Mesenchymal stem cell (in vitro differentiated cells and primary cell): ENCODE measurements around the gene RAB20.

Source experiments
- DNase-seq: peaks from one replicate; pipeline ENCODE4 v3.0.0-alpha.2; 2013
- H2AFZ ChIP-seq: one replicate; pipeline ENCODE4 v1.6.1; 2013; ENCODE audit warnings: low read depth, mild to moderate bottlenecking, control low read depth, inconsistent platforms, low read length, moderate library complexity
- H2AK5ac ChIP-seq: 2 replicates; pipeline ENCODE4 v1.6.1; 2013; ENCODE audit warnings: low read length, moderate library complexity, mild to moderate bottlenecking, inconsistent platforms; ENCODE audit not compliant: severe bottlenecking
- H2BK120ac ChIP-seq: one replicate; pipeline ENCODE4 v1.6.1; 2013; ENCODE audit warnings: low read depth, mild to moderate bottlenecking, inconsistent platforms, low read length, moderate library complexity
- H2BK12ac ChIP-seq, 2 experiments: one replicate each; pipeline ENCODE4 v1.6.1; 2013; ENCODE audit warnings: inconsistent platforms in 2 of 2, low read length in 2 of 2, mild to moderate bottlenecking in 2 of 2, moderate library complexity in 2 of 2, control low read depth in 1 of 2
- H2BK15ac ChIP-seq: one replicate; pipeline ENCODE4 v1.6.1; 2013; ENCODE audit warnings: mild to moderate bottlenecking, low read depth, inconsistent platforms; ENCODE audit not compliant: poor library complexity, severe bottlenecking
- H2BK5ac ChIP-seq: 2 replicates; pipeline ENCODE4 v1.6.1; 2013; ENCODE audit warnings: low read depth, mild to moderate bottlenecking, low read length, control low read depth, inconsistent platforms; ENCODE audit not compliant: poor library complexity, severe bottlenecking
- H3K14ac ChIP-seq, 2 experiments: one replicate each; pipeline ENCODE4 v1.6.1; 2013; ENCODE audit warnings: inconsistent platforms in 2 of 2, low read length in 2 of 2, control low read depth in 1 of 2, mild to moderate bottlenecking in 1 of 2, moderate library complexity in 1 of 2
- H3K18ac ChIP-seq, 2 experiments: one replicate each; pipeline ENCODE4 v1.6.1; 2013; ENCODE audit warnings: inconsistent platforms in 2 of 2, low read length in 2 of 2, control low read depth in 1 of 2, low read depth in 1 of 2, mild to moderate bottlenecking in 1 of 2
- H3K23ac ChIP-seq, 2 experiments: one replicate each; pipeline ENCODE4 v1.6.1; 2013; ENCODE audit warnings: inconsistent platforms in 2 of 2, low read length in 2 of 2, mild to moderate bottlenecking in 2 of 2, moderate library complexity in 2 of 2, control low read depth in 1 of 2
- H3K27ac ChIP-seq: 2 replicates; pipeline ENCODE4 v1.5.1; 2013; ENCODE audit warnings: mild to moderate bottlenecking, moderate library complexity, low read length, control low read depth, inconsistent platforms; ENCODE audit not compliant: poor library complexity, severe bottlenecking
- H3K27me3 ChIP-seq, 2 experiments: 2 replicates each; pipeline versions ENCODE4 v1.6.1 to v1.7.0; 2013; ENCODE audit warnings: low read length in 2 of 2, mild to moderate bottlenecking in 2 of 2, moderate library complexity in 2 of 2, control low read depth in 1 of 2, inconsistent platforms in 1 of 2; ENCODE audit not compliant: control insufficient read depth in 1 of 2, insufficient read depth in 1 of 2
- H3K36me3 ChIP-seq, 2 experiments: 2 replicates each; pipeline versions ENCODE4 v1.6.1 to v1.7.0; 2013; ENCODE audit warnings: low read length in 2 of 2, control low read depth in 1 of 2, inconsistent platforms in 1 of 2, low read depth in 1 of 2, mild to moderate bottlenecking in 1 of 2; ENCODE audit not compliant: insufficient read depth in 2 of 2, control insufficient read depth in 1 of 2
- H3K4ac ChIP-seq, 2 experiments: one replicate each; pipeline ENCODE4 v1.6.1; 2013; ENCODE audit warnings: inconsistent platforms in 2 of 2, low read length in 2 of 2, mild to moderate bottlenecking in 2 of 2, moderate library complexity in 2 of 2, control low read depth in 1 of 2, low read depth in 1 of 2
- H3K4me1 ChIP-seq: 2 replicates; pipeline ENCODE4 v1.6.1; 2013; ENCODE audit warnings: low read depth, low read length, control low read depth; ENCODE audit not compliant: control insufficient read depth, insufficient read depth
- H3K4me2 ChIP-seq: 2 replicates; pipeline ENCODE4 v1.6.1; 2013; ENCODE audit warnings: low read length, mild to moderate bottlenecking, inconsistent platforms; ENCODE audit not compliant: poor library complexity, severe bottlenecking
- H3K4me3 ChIP-seq, 2 experiments: 2 replicates each; pipeline versions ENCODE4 v1.5.1 to v1.7.0; 2013; ENCODE audit warnings: low read length in 2 of 2, mild to moderate bottlenecking in 2 of 2, control low read depth in 1 of 2, low read depth in 1 of 2; ENCODE audit not compliant: insufficient read depth in 1 of 2
- H3K79me1 ChIP-seq: replicated peaks from 2 replicates; pipeline ENCODE4 v1.6.1; 2013; ENCODE audit warnings: mild to moderate bottlenecking, control low read depth, low read length, inconsistent platforms; ENCODE audit not compliant: poor library complexity, severe bottlenecking
- H3K9ac ChIP-seq: 2 replicates; pipeline ENCODE4 v1.7.0; 2013; ENCODE audit warnings: mild to moderate bottlenecking, low read length, moderate library complexity
- H3K9me3 ChIP-seq: 2 replicates; pipeline ENCODE4 v1.7.0; 2013; ENCODE audit warnings: mild to moderate bottlenecking, low read length; ENCODE audit not compliant: control insufficient read depth
- H4K8ac ChIP-seq: one replicate; pipeline ENCODE4 v1.6.1; 2013; ENCODE audit warnings: inconsistent platforms, mild to moderate bottlenecking, low read length, moderate library complexity
- H4K91ac ChIP-seq: one replicate; pipeline ENCODE4 v1.6.1; 2013; ENCODE audit warnings: mild to moderate bottlenecking, low read length, inconsistent platforms
- WGBS: methylation state at CpG from one replicate; pipeline ENCODE4 v1.1.7; 2013; ENCODE audit warnings: mixed read lengths; 5-methylcytosine and 5-hydroxymethylcytosine counted together

The RAB20 gene

DNA sequence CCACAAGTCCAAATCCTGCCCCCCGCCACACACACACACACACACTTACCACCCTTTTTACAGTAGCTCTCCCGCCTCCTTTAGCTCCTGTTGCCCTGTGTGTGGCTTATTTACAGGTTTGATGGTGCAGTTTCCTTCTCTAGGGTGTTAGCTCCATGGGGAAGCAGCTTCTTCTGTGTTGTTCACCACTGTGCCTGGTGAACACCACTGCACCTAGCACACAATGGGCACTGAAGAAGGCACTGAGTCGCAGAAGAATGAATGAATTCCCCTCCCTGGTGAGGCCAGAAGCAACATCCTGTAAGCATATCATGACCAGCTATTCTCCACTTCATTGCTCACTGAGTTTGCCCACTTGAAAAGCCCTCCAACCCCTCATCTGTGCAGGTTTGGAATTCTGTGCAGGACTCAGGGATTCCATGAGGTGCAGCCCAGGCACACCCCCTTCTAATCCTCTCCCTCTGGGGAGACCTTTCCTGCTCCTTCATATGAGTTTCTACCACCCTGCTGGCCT, 3.0 kb upstream of the RAB20 start:
- no peak overlapping the region for H3K4ac ChIP-seq
- no peak overlapping the region for H2BK12ac ChIP-seq
- WGBS: 100% methylated on average over 2 of the region's 3 CpGs
- no peak overlapping the region for H2BK120ac ChIP-seq
- H3K23ac ChIP-seq: no peak overlapping the region
- no peak overlapping the region for H3K4me2 ChIP-seq
- H2AK5ac ChIP-seq: no peak overlapping the region
- H3K4me3 ChIP-seq: no peak overlapping the region
- H3K18ac ChIP-seq: no peak overlapping the region
- no peaks in the 10 kb centered on the region for H3K36me3 ChIP-seq
- H3K9ac ChIP-seq: no peak overlapping the region
- no peak for DNase-seq
- no peak overlapping the region for H4K91ac ChIP-seq
- no peak overlapping the region for H2BK5ac ChIP-seq
- H3K27ac ChIP-seq: no peak overlapping the region
- peaks cover 5% of the 10 kb centered on the region for H3K79me1 ChIP-seq
- H3K4me1 ChIP-seq: peaks cover 10% of the 10 kb centered on the region
- no peak overlapping the region for H4K8ac ChIP-seq
- H3K14ac ChIP-seq: no peak overlapping the region
- H2BK15ac ChIP-seq: no peak overlapping the region
- no peak overlapping the region for H2AFZ ChIP-seq
- H3K27me3 ChIP-seq: peaks cover 0 to 7% of the 10 kb centered on the region in 2 experiments
- H3K9me3 ChIP-seq: no peaks in the 10 kb centered on the region

DNA sequence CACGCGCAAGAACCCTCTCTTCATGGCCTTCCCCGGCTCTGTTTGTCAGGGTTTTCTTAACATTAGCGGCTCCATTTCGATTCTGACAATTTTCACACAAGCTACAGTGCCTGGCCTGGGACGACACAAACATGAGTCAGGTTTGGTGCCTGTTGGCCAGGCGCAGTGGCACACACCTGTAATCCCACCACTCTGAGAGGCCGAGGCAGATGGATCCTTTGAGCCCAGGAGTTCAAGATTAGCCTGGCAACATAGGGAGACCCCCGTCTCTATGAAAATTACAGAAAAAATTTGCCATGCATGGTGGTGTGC, 1.9 kb upstream of the RAB20 start:
- Histone ChIP-seq H3K4me1 (peaks cover 10% of the 10 kb centered on the region), H3K18ac (no peak overlapping the region), H4K8ac (peak overlapping the region; percentile 69), H4K91ac (peak overlapping the region; percentile 39), H3K9ac (no peak overlapping the region), H2BK120ac (no peak overlapping the region), H3K27ac (no peak overlapping the region), H2BK5ac (no peak overlapping the region), H3K36me3 (no peaks in the 10 kb centered on the region), H3K4me3 (no peak overlapping the region), H2BK15ac (no peak overlapping the region), H3K14ac (no peak overlapping the region), H2BK12ac (no peak overlapping the region), H3K27me3 (peaks cover 0 to under 1% of the 10 kb centered on the region in 2 experiments), H3K23ac (no peak overlapping the region), H3K9me3 (no peaks in the 10 kb centered on the region), H3K79me1 (peaks cover 5% of the 10 kb centered on the region), H3K4me2 (no peak overlapping the region), H2AK5ac (no peak overlapping the region), H3K4ac (no peak overlapping the region), H2AFZ (no peak overlapping the region)
- DNase-seq: no peak
- WGBS: 97% methylated on average over 9 of the region's 9 CpGs

DNA sequence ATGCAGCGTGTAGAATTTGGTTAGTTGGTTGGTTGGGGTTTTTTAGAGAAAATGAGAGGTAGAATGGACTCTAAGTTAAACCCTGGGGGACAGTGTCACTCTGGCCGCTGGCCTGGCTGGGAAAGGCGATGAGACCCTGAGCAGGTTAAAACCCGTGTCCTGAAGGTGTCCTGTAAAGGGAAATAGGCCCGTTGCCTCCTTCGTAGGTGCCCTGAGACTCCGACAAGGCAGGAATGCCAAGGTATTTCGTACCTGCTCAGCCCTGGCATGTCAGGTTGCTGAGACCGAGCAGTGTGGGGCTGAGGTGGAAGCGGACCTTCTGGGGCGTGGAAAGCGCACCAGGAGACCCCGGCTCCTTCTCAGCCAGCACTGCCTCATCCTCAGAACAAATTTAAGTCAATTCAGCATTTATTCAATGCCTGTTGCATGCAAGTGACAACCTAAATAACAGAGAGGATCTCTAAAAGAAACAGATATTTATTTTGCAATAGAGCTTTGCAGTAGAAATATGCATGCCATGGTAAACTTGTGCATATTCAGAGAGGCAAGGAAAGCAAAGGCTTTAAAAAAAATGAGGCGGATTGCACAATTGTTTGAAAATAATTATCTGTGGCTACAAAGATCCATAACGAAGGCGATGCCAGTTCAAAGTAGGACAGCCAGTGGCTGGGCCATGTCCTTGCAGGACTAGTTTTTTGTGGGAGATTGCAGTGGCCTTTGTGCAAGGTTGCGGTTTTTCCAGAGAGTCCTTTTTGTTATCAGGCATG, 1.4 kb upstream of the RAB20 start:
- 91% methylated on average over 17 of the region's 17 CpGs for WGBS
- Histone ChIP-seq H2BK15ac (peak overlapping the region; percentile 6), H3K4me1 (peaks cover 10% of the 10 kb centered on the region), H2AK5ac (no peak overlapping the region), H3K79me1 (peaks cover 5% of the 10 kb centered on the region), H3K4me2 (no peak overlapping the region), H3K23ac (no peak overlapping the region), H3K9me3 (no peaks in the 10 kb centered on the region), H2AFZ (no peak overlapping the region), H3K27ac (no peak overlapping the region), H3K9ac (peak overlapping the region; percentile 90), H2BK120ac (no peak overlapping the region), H3K18ac (peak overlapping the region; percentile 2 to 67), H3K4ac (no peak overlapping the region), H3K14ac (peak overlapping the region in 1 of 2 experiments; percentile 9), H2BK5ac (no peak overlapping the region), H4K91ac (no peak overlapping the region), H3K27me3 (no peaks in the 10 kb centered on the region), H4K8ac (no peak overlapping the region), H3K4me3 (peak overlapping the region in 1 of 2 experiments; percentile 92), H3K36me3 (no peaks in the 10 kb centered on the region), H2BK12ac (peak overlapping the region in 1 of 2 experiments; percentile 29)
- DNase-seq: no peak

DNA sequence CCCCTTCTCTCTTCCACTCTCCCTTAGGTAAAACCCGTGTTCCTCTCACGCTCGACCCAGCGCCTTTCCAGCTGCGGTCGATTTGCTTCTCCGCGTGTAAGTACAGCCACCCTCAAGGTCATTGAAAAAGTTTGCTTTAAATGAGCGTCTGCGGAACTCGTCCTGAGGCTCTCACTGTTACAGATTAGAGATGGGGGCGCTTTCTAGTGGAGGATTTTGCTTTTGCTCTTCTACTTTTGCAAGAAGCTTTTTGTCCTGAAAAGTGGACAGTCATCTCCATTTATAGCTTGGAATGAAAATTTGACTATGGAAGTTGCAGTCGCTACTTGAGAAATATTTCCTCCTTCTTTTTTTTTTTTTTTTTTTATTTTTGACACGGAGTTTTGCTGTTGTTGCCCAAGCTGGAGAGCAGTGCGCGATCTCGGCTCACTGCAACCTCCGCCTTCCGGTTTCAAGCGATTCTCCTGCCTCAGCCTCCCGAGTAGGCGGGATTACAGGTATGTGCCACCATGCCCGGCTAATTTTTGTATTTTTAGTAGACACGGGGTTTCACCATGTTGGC, 595 bp upstream of the RAB20 start:
- H2AFZ ChIP-seq: no peak overlapping the region
- peak overlapping the region; percentile 44 for H3K27ac ChIP-seq
- H3K4me2 ChIP-seq: peak overlapping the region; percentile 97
- peaks cover 10% of the 10 kb centered on the region for H3K4me1 ChIP-seq
- peaks cover 0 to 3% of the 10 kb centered on the region in 2 experiments for H3K36me3 ChIP-seq
- H2BK5ac ChIP-seq: no peak overlapping the region
- WGBS: 30% methylated on average over 23 of the region's 24 CpGs
- no peak overlapping the region for H4K8ac ChIP-seq
- H3K23ac ChIP-seq: no peak overlapping the region
- H3K9ac ChIP-seq: peak overlapping the region; percentile 90
- no peak overlapping the region for H2BK120ac ChIP-seq
- no peaks in the 10 kb centered on the region for H3K27me3 ChIP-seq
- peak overlapping the region; percentile 87 for H2BK15ac ChIP-seq
- H3K4me3 ChIP-seq: peak overlapping the region; percentile 73 to 92
- H3K9me3 ChIP-seq: peaks cover 2% of the 10 kb centered on the region
- H4K91ac ChIP-seq: peak overlapping the region; percentile 58
- H2BK12ac ChIP-seq: peak overlapping the region in 1 of 2 experiments; percentile 2
- peaks cover 5% of the 10 kb centered on the region for H3K79me1 ChIP-seq
- no peak for DNase-seq
- H2AK5ac ChIP-seq: no peak overlapping the region
- H3K4ac ChIP-seq: peak overlapping the region in 1 of 2 experiments; percentile 35
- H3K18ac ChIP-seq: peak overlapping the region in 1 of 2 experiments; percentile 84
- no peak overlapping the region for H3K14ac ChIP-seq
